K562 (cell line): ENCODE results near the gene CEP126. TPM values are rescaled to one million over a fixed set of nuclear protein-coding genes. Genes with fewer than 3 reads are reported as not detected.

Experiments used
- ATAC-seq: fragments of 200-7000 bp; cut with Tn5 transposase; 3 replicates; pipeline ENCODE4 v1.9.1; 2020; ENCODE audit warnings: moderate library complexity
- BruUV-seq: library from RNA; stranded (reverse); fragments of 400-500 nt; replicated peaks from 2 replicates; lab custom pipeline; 2021; lab: Mats Ljungman, UMichigan
- CTCF ChIA-PET: fragments of 300-600 bp; formaldehyde crosslinking; extraction: SDS; loops from one replicate; lab custom pipeline; 2021; ENCODE audit warnings: low intra/inter-chr PET ratio; lab: Yijun Ruan, JAX
- POLR2A ChIA-PET: fragments of 300-600, 350-650 bp; sonication (Branson Sonifier 250); formaldehyde crosslinking; extraction: SDS; loops from one replicate; lab custom pipeline; 2021; ENCODE audit warnings: antibody characterized with exemption, inconsistent platforms; lab: Yijun Ruan, JAX
- DNase-seq, 4 experiments: peaks; one replicate each; pipeline versions ENCODE4 v3.0.0 to v3.0.0-alpha.2; 2011 to 2018; ENCODE audit warnings: low spot score in 3 of 4, mixed read lengths in 3 of 4; ENCODE audit errors: extremely low read depth in 1 of 4
- FAIRE-seq: peaks from 2 replicates; lab custom pipeline; 2011; peaks lifted over from hg19 to GRCh38; lab: Jason Lieb, UNC
- H2AFZ ChIP-seq: 2 replicates; pipeline ENCODE4 v1.6.0; 2011; ENCODE audit warnings: low read depth, low read length, control low read depth, inconsistent platforms
- H3K27ac ChIP-seq: fragments of 200-600 bp; 3 replicates; pipeline ENCODE4 v1.8.0; 2011; ENCODE audit warnings: low read depth, mild to moderate bottlenecking, control low read depth, inconsistent platforms, low read length, moderate library complexity, mixed read lengths; ENCODE audit errors: extremely low read depth
- H3K27me3 ChIP-seq, 2 experiments: fragments of 300-600 bp in 1 of 2; 2 replicates in 1 of 2; 3 replicates in 1 of 2; pipeline versions ENCODE4 v1.6.0 to v1.8.0; 2011; ENCODE audit warnings: inconsistent platforms in 2 of 2, low read length in 2 of 2, mild to moderate bottlenecking in 1 of 2, mixed read lengths in 1 of 2, moderate library complexity in 1 of 2; ENCODE audit not compliant: control insufficient read depth in 2 of 2, insufficient read depth in 2 of 2
- H3K36me3 ChIP-seq: fragments of 300-600 bp; 3 replicates; pipeline ENCODE4 v1.8.0; 2011; ENCODE audit warnings: mild to moderate bottlenecking, low read length, inconsistent platforms; ENCODE audit not compliant: control insufficient read depth, insufficient read depth
- H3K4me1 ChIP-seq, 2 experiments: fragments of 200-600 bp in 1 of 2; replicated peaks in 1 of 2; 2 replicates in 1 of 2; 3 replicates in 1 of 2; pipeline versions ENCODE4 v1.5.1 to v1.8.0; 2011; ENCODE audit warnings: inconsistent platforms in 2 of 2, low read length in 2 of 2, mild to moderate bottlenecking in 1 of 2, mixed read lengths in 1 of 2, moderate library complexity in 1 of 2; ENCODE audit not compliant: control insufficient read depth in 2 of 2, insufficient read depth in 2 of 2
- H3K4me2 ChIP-seq: 2 replicates; pipeline ENCODE4 v1.6.1; 2011; ENCODE audit warnings: low read length, control low read depth, inconsistent platforms, mixed read lengths; ENCODE audit not compliant: insufficient read depth
- H3K4me3 ChIP-seq: fragments of 200-600 bp; sonication (generic), shearing (Covaris generic); 2 replicates; pipeline ENCODE4 v1.5.1; 2016; ENCODE audit warnings: control low read depth, inconsistent platforms
- H3K79me2 ChIP-seq: fragments of 200-600 bp; 3 replicates; pipeline ENCODE4 v1.8.0; 2011; ENCODE audit warnings: low read length, inconsistent platforms; ENCODE audit not compliant: control insufficient read depth, insufficient read depth
- H3K9ac ChIP-seq, 2 experiments: 2 replicates each; pipeline versions ENCODE4 v1.6.0 to v1.6.1; 2011; ENCODE audit warnings: low read depth in 2 of 2, low read length in 2 of 2, control low read depth in 1 of 2, inconsistent platforms in 1 of 2, mild to moderate bottlenecking in 1 of 2, mixed read lengths in 1 of 2; ENCODE audit not compliant: insufficient read depth in 1 of 2
- H3K9me1 ChIP-seq: one replicate; pipeline ENCODE4 v1.6.0; 2011; ENCODE audit warnings: inconsistent platforms, mild to moderate bottlenecking, low read length, moderate library complexity; ENCODE audit not compliant: control insufficient read depth, insufficient read depth
- H3K9me3 ChIP-seq: replicated peaks from 2 replicates; pipeline ENCODE4 v1.5.1; 2011; ENCODE audit warnings: low read depth, low read length, inconsistent platforms; ENCODE audit not compliant: control insufficient read depth, insufficient read depth
- H4K20me1 ChIP-seq: replicated peaks from 2 replicates; pipeline ENCODE4 v1.6.1; 2011; ENCODE audit warnings: low read length, inconsistent platforms, mixed read lengths; ENCODE audit not compliant: control insufficient read depth, insufficient read depth
- ARID1B ChIP-seq: fragments of 450-650 bp; IDR thresholded peaks from 2 replicates; pipeline ENCODE4 v1.6.1; 2016; ENCODE audit warnings: antibody characterized with exemption, mild to moderate bottlenecking, inconsistent platforms
- ELF2 ChIP-seq: fragments of 250-450 bp; sonication (Bioruptor Pico); IDR thresholded peaks from 2 replicates; pipeline ENCODE4 v1.5.0; 2021; ENCODE audit warnings: mild to moderate bottlenecking
- IRF9 ChIP-seq: fragments of 450-650 bp; IDR thresholded peaks from 2 replicates; pipeline ENCODE4 v1.6.1; 2016; ENCODE audit warnings: missing biosample characterization, missing genetic modification characterization
- MYC ChIP-seq, 2 experiments: fragments of 250-450 bp in 1 of 2; sonication (Bioruptor Pico) in 1 of 2; IDR thresholded peaks; 2 replicates each; pipeline versions ENCODE4 v1.5.1 to v1.6.1; 2012 to 2021; ENCODE audit warnings: low read depth in 2 of 2, borderline replicate concordance in 1 of 2, improper control_type of control experiment in 1 of 2, low read length in 1 of 2, mild to moderate bottlenecking in 1 of 2, moderate library complexity in 1 of 2
- NCOA1 ChIP-seq: fragments of 450-650 bp; IDR thresholded peaks from 2 replicates; pipeline ENCODE4 v1.6.1; 2016; ENCODE audit warnings: low read depth
- NCOA2 ChIP-seq, 2 experiments: fragments of 450-650 bp; IDR thresholded peaks; 2 replicates each; pipeline ENCODE4 v1.6.1; 2018; ENCODE audit warnings: mild to moderate bottlenecking in 2 of 2, moderate library complexity in 1 of 2; ENCODE audit not compliant: partially characterized antibody in 2 of 2
- NFIX ChIP-seq: fragments of 250-450 bp; sonication (Bioruptor Pico); IDR thresholded peaks from 2 replicates; pipeline ENCODE4 v1.4.0; 2020; ENCODE audit warnings: low read depth, mild to moderate bottlenecking, moderate library complexity
- POLR2B ChIP-seq: fragments of 450-650 bp; IDR thresholded peaks from 2 replicates; pipeline ENCODE4 v1.6.1; 2018; ENCODE audit warnings: low read depth; ENCODE audit not compliant: partially characterized antibody
- PPARD ChIP-seq: fragments of 250-450 bp; sonication (Bioruptor Pico); IDR thresholded peaks from 2 replicates; pipeline ENCODE4 v1.8.0; 2022; ENCODE audit warnings: inconsistent platforms, mild to moderate bottlenecking, moderate library complexity
- SLC30A9 ChIP-seq: fragments of 250-450 bp; sonication (Bioruptor Pico); IDR thresholded peaks from 2 replicates; pipeline ENCODE4 v1.8.0; 2022; ENCODE audit warnings: mild to moderate bottlenecking, moderate library complexity
- STAT5A ChIP-seq: IDR thresholded peaks from 2 replicates; pipeline ENCODE4 v1.6.1; 2012; ENCODE audit warnings: low read length, inconsistent platforms, borderline replicate concordance
- ZNF224 ChIP-seq: sonication (generic); formaldehyde crosslinking; IDR thresholded peaks from 2 replicates; pipeline ENCODE4 v1.8.0; 2022; ENCODE audit warnings: mild to moderate bottlenecking, missing genetic modification reagents
- ZNF274 ChIP-seq: IDR thresholded peaks from 2 replicates; pipeline ENCODE4 v1.6.1; 2011; ENCODE audit warnings: low read depth, mild to moderate bottlenecking, low read length, moderate library complexity, borderline replicate concordance
- ZNF77 ChIP-seq: fragments of 250-450 bp; sonication (Bioruptor Pico); IDR thresholded peaks from 2 replicates; pipeline ENCODE4 v1.5.0; 2020
- WGBS: fragments of 100-300 bp; shearing (Covaris generic); methylation state at CpG from one replicate; pipeline ENCODE4 v1.1.6; 2016; ENCODE audit warnings: low coverage, mixed read lengths; ENCODE audit not compliant: insufficient coverage; ENCODE audit errors: missing lambda C conversion rate; 5-methylcytosine and 5-hydroxymethylcytosine counted together
- in situ Hi-C: fragments of 300-500 bp; cut with MboI; formaldehyde crosslinking; loops from 4 replicates; pipeline ENCODE4 v1.15.0; 2018; ENCODE audit warnings: inconsistent platforms, mixed read lengths
- intact Hi-C: fragments of 100-400 bp; cut with micrococcal nuclease; formaldehyde crosslinking; loops from 2 replicates; pipeline ENCODE4 v1.14.2; 2022
- polyA plus RNA-seq, 8 experiments: library from polyadenylated mRNA; depleted of rRNA in 4 of 8; stranded (reverse) in 5 of 8; unstranded in 3 of 8; fragments of >200 nt; fragmentation: Nextera tagmentation in 2 of 8; fragmentation: Illumina TruSeq in 1 of 8; extraction: Ambion mirVana in 2 of 8; extraction: Trizol in 1 of 8; gene quantifications; 2 replicates each; pipeline versions ENCODE4 v1.2.1 to v1.2.3, GENCODE V29; 2011 to 2014; ENCODE audit warnings: inconsistent platforms in 1 of 8, missing spikeins in 1 of 8
- total RNA-seq, 7 experiments: library from RNA; depleted of rRNA in 6 of 7; stranded (reverse); fragments of >200 nt in 6 of 7; fragmentation: Illumina TruSeq in 2 of 7; extraction: Trizol in 2 of 7; gene quantifications; 2 replicates each; pipeline versions ENCODE4 v1.2.1 to v1.2.3, GENCODE V29; 2011 to 2021; ENCODE audit warnings: low replicate concordance in 1 of 7
- TF ChIP-seq, protein P1 (sequence below): fragments of 450-650 bp; formaldehyde crosslinking; IDR thresholded peaks from 2 replicates; pipeline ENCODE4 v1.4.0; 2020; ENCODE audit warnings: mild to moderate bottlenecking, mixed read lengths

The CEP126 gene
- total and polyA plus RNA-seq, 9 of the 15 experiments (the other 6 are each of a cell fraction or from before 2014, with no cell fraction given) = 0.01 to 0.11 (median 0.07) TPM; not detected in 3

GRCh38 chr11:101931692-101932091, 16.9 kb downstream of the CEP126 start (continued):
- TF ChIP-seq MYC (IDR thresholded peaks at IDR 0.05; ENCODE audit: low read depth, low read length) (no peak), MYC (CRISPR knock-in tag; IDR thresholded peaks at IDR 0.05; ENCODE audit: borderline replicate concordance, low read depth) (no peak)

DNA sequence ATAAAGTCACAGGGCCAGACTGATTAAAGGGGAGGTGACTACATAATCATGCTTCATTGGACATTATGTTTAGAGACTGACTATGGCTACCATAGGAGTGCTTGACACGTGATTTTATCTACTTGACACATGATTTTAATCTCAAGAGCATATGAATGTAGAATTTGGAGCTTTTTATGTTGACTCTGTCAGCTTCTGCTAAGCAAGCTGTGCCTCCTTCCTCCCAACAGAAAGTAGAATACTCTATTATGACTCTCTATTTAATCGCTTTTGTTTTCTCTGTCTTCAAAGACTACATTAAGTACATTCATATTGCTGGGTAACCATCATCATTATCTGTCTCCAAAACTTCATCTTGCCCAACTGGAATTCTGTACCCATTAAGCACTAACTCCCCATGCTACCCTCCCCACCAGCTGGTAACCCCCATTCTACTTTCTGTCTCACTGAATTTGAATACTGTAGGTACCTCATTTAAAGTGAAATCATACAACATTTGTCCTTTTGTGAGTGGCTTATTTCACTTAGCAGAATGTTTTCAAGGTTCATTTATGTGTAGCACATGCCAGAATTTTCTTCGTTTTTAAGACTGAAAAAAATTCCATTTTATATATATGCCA, 26.2 kb downstream of the CEP126 start:
- intact Hi-C loops (no loop called here), in situ Hi-C loops (no loop called here)
- H4K20me1 ChIP-seq = no peaks in the 10 kb centered on the region
- H2AFZ ChIP-seq = no peak overlapping the region
- no peak for TF ChIP-seq IRF9
- TF ChIP-seq NCOA2 (IDR thresholded peaks at IDR 0.05; ENCODE audit: partially characterized antibody in 2 of 2) = no peak
- TF ChIP-seq NCOA1 = no peak
- no peak for TF ChIP-seq ZNF77
- TF ChIP-seq ARID1B = no peak
- no peak for TF ChIP-seq ZNF274
- no peak for TF ChIP-seq POLR2B
- TF ChIP-seq PPARD (CRISPR knock-in tag) = no peak
- no peak for TF ChIP-seq NFIX (CRISPR knock-in tag)
- TF ChIP-seq ELF2 (CRISPR knock-in tag) = no peak
- TF ChIP-seq SLC30A9 (CRISPR knock-in tag) = no peak
- no peak for TF ChIP-seq STAT5A
- TF ChIP-seq, protein P1, sequence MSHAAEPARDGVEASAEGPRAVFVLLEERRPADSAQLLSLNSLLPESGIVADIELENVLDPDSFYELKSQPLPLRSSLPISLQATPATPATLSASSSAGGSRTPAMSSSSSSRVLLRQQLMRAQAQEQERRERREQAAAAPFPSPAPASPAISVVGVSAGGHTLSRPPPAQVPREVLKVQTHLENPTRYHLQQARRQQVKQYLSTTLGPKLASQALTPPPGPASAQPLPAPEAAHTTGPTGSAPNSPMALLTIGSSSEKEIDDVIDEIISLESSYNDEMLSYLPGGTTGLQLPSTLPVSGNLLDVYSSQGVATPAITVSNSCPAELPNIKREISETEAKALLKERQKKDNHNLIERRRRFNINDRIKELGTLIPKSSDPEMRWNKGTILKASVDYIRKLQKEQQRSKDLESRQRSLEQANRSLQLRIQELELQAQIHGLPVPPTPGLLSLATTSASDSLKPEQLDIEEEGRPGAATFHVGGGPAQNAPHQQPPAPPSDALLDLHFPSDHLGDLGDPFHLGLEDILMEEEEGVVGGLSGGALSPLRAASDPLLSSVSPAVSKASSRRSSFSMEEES = no peak
- TF ChIP-seq ZNF224 (CRISPR knock-in tag) = no peak
- WGBS = 0% methylated on average over 3 of the region's 3 CpGs
- no peaks in the 10 kb centered on the region for H3K4me1 ChIP-seq
- H3K27ac ChIP-seq = no peak overlapping the region
- no peaks in the 10 kb centered on the region for H3K79me2 ChIP-seq
- H3K27me3 ChIP-seq = no peaks in the 10 kb centered on the region
- BruUV-seq = no TSS peak
- no peaks in the 10 kb centered on the region for H3K36me3 ChIP-seq
- no peaks in the 10 kb centered on the region for H3K9me3 ChIP-seq
- no peak overlapping the region for H3K9ac ChIP-seq
- ATAC-seq (no peak), DNase-seq (no peak), FAIRE-seq (no peak)
- no peak overlapping the region for H3K4me2 ChIP-seq
- CTCF ChIA-PET = no interaction called here
- no peaks in the 10 kb centered on the region for H3K9me1 ChIP-seq
- POLR2A ChIA-PET = no interaction called here
- no peak overlapping the region for H3K4me3 ChIP-seq
